Stimulated activated CD4-positive, alpha-beta T cell treated with anti-CD3 and anti-CD28 coated beads, TNF-alpha, amount 100 ng/mL, for 1 hour (primary cell): ENCODE results near the gene CLEC1A.

Source experiments
- DNase-seq, 3 donors: peaks; one replicate each; pipeline ENCODE4 v3.0.0-alpha.2; 2020; ENCODE audit warnings: low read depth in 3 of 3, low spot score in 1 of 3

The CLEC1A gene

GRCh38 chr12:10098791-10099190, at the start of gene CLEC1A:
Gene CLEC1A, minus strand, starts transcription at chr12:10098985. Its CDS starts 63 bp downstream, at chr12:10098922.
- DNase-seq, result no peak

- no peak for DNase-seq
Measured at GRCh38 chr12:10147714-10148403, 49.1 kb upstream of the CLEC1A start.

- DNase-seq, result no peak
Measured at GRCh38 chr12:10142976-10143589, 44.3 kb upstream of the CLEC1A start.

GRCh38 chr12:10140001-10140400, 41.2 kb upstream of the CLEC1A start:
- DNase-seq, result no peak

GRCh38 chr12:10136637-10137205, 37.9 kb upstream of the CLEC1A start:
- DNase-seq, result no peak

- DNase-seq, result no peak
Measured at GRCh38 chr12:10135126-10135525, 36.3 kb upstream of the CLEC1A start.

- no peak for DNase-seq
Measured at GRCh38 chr12:10132850-10133370, 34.1 kb upstream of the CLEC1A start.

GRCh38 chr12:10131111-10131690, 32.4 kb upstream of the CLEC1A start:
- no peak for DNase-seq

GRCh38 chr12:10130042-10130441, 31.3 kb upstream of the CLEC1A start, which contains the start of gene CLEC7A:
Gene CLEC7A, minus strand, starts transcription at chr12:10130199. Its CDS starts 117 bp downstream, at chr12:10130082.
- DNase-seq, result no peak

- no peak for DNase-seq
Measured at GRCh38 chr12:10128687-10129086, 29.9 kb upstream of the CLEC1A start.

- DNase-seq, result no peak
Measured at GRCh38 chr12:10126413-10126812, 27.6 kb upstream of the CLEC1A start.

- no peak for DNase-seq
Measured at GRCh38 chr12:10122689-10123088, 23.9 kb upstream of the CLEC1A start.

- DNase-seq, result no peak
Measured at GRCh38 chr12:10121278-10121677, 22.5 kb upstream of the CLEC1A start.

GRCh38 chr12:10119066-10119465, 20.3 kb upstream of the CLEC1A start:
- DNase-seq, result no peak

GRCh38 chr12:10115890-10116289, 17.1 kb upstream of the CLEC1A start:
- no peak for DNase-seq

GRCh38 chr12:10115311-10115710, 16.5 kb upstream of the CLEC1A start:
- DNase-seq, result no peak

- DNase-seq, result no peak
Measured at GRCh38 chr12:10113920-10114319, 15.1 kb upstream of the CLEC1A start.

GRCh38 chr12:10113075-10113474, 14.3 kb upstream of the CLEC1A start:
- DNase-seq, result no peak

GRCh38 chr12:10111451-10111850, 12.7 kb upstream of the CLEC1A start:
- no peak for DNase-seq

- no peak for DNase-seq
Measured at GRCh38 chr12:10110256-10110844, 11.6 kb upstream of the CLEC1A start.

GRCh38 chr12:10102322-10102721, 3.5 kb upstream of the CLEC1A start:
- DNase-seq, result no peak
